ENCODE results near the gene UGT1A8.
A peak's percentile ranks its signal among the peaks of the same experiment; 100 is the strongest.
"Not testable (repeated sequence)": the region's sequence is repeated elsewhere in the genome, so short reads cannot be mapped to it uniquely, and the experiment has no call there.

UGT1A8 gene

DNA sequence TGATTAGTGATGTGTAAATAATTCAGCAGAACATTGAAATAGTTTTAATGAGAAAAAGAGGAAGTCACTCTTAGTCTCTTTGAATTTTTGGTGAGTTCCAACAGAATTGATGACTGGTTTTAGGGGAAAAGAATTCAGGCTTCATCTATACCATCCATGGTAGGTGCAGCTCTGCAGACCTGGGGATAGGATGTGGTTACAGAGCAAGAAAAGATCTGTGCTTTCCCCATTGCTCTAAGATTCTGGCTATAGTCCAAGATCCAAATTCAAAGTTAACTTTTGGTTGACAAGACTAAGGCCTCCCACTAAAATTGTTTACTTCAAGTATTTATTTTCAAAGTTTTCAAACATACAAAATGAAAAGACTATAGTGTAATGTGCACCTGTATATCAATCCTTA is 22.4 kb downstream of the UGT1A8 start:
- DNase-seq (ENCODE audit: low read depth) = no peak

DNA sequence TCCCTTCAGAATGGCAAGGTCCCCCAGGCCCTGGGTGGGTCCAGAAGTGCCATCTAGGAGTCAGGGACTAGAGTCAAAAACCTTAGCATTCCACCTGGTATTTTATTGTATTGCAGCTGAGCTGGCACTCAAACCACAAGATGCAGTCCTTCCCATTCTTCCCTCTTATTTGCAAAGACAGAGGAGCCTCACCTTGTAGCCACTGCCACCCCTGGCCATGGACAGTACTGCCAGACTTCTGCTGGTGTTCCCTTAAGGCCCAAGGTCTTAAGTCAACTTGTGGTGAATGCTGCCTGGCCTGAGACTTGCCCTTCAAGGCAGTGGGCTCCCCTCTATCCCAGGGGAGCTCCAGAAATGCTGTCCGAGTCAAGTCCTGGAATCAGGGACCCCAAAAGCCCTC is 25.7 kb downstream of the UGT1A8 start:
- peak; percentile 12 for DNase-seq (ENCODE audit: low read depth)

DNA sequence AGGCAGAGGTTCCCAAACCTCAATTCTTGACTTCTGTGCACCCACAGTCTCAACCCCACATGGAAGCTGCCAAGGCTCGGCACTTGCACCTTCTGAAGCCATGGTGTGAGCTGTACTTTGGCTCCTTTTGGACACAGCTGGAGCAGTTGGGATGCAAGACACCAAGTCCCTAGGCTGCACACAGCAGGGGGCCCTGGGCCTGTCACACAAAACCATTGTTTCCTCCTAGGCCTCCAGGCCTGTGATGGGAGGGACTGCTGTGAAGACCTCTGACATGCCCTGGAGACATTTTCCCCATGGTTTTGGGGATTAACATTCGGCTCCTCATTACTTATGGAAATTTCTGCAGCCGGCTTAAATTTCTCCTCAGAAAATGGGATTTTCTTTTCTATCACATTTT is 28.6 kb downstream of the UGT1A8 start:
- not testable (repeated sequence) for DNase-seq (ENCODE audit: low read depth)

DNA sequence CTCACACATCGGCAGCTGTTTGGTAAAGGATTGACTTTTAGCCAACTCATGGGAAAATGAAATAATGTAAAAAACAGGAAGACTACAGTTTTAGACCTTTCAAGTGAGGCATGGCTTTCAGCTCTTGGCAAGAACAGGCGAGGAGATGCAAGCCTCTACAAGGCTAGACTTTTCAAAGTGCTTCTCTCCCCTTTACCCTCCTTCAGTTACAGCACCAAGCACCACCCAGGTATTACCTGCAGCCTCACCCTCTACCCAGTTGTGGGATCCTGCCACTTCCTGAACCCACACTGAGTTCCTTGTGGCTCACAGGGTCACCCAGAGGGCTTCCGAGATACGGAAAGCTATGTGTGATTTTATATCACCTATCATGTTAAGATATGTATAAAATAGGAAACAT is 33.5 kb downstream of the UGT1A8 start:
- no peak for DNase-seq (ENCODE audit: low read depth)

DNA sequence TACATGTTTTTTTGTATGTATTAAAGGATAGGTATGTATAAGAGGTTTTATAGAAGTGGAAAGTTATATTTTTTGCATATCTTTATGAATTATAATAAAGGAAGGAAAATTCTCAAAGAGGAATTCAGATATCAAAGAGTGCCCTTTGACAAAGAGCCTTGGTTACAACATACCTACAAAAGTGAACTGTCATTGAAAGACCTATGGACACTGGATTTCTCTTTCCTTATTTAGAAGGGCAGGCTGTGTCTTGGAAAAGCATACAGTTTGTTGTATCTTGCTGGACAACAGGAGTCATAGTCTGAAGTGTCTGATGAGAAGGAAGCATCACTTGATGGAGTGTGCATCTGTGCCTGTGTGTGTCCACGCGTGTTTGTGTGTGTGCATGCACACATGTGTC is 34.0 kb downstream of the UGT1A8 start:
- no peak for DNase-seq (ENCODE audit: low read depth)

DNA sequence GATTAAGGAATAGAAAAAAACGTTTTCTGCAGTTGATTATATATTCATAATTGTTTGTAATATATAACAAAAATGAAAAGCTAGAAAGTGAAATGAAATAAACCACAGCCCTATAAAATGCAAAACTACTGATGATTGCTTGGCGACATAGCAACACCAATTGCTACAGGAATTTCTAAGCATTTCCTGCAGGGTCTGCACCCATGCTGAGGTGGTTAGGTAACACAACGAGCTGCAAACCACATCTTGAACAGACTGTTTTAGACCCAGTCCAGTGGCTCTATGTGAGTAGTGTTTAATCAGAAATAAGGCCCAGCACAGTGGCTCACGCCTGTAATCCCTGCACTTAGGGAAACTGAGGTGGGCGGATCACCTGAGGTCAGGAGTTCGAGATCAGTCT is 37.1 kb downstream of the UGT1A8 start:
- no peak for DNase-seq (ENCODE audit: low read depth)

DNA sequence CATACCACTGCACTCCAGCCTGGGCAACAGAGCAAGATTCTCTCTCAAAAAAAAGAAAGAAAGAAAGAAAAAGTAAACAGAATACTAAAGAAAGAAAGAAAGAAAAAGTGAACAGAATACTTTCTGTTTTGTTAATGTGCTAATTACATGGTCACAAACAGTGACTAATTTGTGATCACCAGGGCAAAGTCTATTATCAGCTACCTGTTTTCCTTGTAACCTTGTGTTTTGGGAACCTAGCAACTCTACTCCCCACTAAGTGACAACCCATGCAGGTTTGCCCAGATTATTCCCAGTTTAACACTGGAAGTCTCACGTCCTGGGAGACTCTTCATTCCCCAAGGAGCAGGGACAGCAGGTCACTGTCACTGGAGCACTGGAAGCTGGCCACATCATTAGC is 37.6 kb downstream of the UGT1A8 start:
- no peak for DNase-seq (ENCODE audit: low read depth)

DNA sequence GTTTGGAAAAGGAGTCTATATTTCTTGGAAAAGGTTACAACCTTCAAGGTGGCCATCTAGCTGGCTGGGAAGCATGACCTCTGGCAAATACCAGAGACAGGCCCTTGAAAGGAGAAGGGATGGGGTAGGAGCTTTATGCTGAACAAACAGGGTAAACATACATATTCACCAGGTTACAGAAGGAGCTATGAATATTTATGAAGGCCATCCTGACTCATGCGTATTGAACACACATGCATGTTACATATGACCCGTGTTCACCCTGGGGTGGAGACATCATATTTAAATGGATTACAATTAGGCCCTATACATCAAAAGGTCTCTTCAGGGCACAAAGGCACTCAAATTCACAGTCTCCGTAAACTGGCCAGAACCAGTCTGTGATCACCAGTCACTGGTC is 38.5 kb downstream of the UGT1A8 start:
- DNase-seq (ENCODE audit: low read depth) = not testable (repeated sequence)

DNA sequence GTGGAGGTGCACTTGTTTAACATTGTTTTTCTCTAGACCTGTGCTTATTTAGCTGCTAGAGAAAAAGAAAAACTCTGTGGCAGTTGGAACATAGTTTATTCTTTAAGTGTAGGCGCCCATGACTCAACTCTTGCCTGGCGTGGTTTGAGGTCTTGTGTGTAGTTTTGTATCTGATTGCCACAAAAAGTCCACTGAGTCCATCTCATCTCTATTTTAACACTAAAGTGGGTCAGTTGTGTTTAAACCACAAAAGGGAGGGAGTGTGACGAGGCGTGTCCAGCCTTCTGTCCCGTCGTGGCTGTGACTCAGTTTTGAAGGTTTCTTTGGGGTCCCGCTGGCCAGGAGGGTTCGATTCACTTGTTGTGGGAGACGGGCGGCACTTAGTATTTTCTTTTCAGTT is 39.0 kb downstream of the UGT1A8 start:
- no peak for DNase-seq (ENCODE audit: low read depth)

DNA sequence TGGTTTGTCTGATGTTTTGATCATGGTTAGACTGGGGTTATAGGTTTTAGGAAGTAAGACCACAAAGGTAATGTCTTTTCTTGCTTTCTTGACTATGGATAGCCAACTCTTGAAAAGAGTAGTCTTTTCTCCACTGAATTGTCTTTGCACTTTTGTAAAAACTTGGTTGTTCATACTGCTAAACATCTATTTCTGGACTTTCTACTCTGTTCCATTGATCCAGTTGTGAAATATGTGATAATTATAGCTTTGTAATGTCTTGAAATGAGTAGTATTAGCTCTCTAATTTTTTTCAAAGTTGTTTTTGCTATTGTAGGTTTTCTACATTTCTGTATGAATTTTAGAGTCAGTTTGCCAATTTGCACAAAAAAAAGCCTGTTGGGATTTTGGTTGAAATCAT is 41.2 kb downstream of the UGT1A8 start:
- no peak for DNase-seq (ENCODE audit: low read depth)

DNA sequence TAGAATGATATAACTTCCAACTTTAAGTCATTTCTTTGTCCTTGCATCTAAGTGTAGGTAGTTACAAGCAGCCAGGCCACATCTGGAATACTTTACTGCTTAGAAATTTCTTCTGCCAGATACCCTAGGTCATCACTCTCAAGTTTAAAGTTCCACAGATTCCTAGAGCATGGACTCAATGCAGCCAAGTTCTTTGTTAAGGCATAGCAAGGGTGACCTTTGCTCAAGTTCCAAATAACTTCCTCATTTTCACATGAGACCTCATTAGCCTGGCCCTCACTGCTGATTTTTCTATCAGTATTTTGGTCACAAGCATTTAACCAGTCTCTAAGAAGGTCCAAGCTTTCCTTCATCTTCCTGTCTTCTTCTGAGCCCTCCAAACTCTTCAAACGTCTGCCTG is 46.5 kb downstream of the UGT1A8 start:
- DNase-seq (ENCODE audit: low read depth) = no peak

DNA sequence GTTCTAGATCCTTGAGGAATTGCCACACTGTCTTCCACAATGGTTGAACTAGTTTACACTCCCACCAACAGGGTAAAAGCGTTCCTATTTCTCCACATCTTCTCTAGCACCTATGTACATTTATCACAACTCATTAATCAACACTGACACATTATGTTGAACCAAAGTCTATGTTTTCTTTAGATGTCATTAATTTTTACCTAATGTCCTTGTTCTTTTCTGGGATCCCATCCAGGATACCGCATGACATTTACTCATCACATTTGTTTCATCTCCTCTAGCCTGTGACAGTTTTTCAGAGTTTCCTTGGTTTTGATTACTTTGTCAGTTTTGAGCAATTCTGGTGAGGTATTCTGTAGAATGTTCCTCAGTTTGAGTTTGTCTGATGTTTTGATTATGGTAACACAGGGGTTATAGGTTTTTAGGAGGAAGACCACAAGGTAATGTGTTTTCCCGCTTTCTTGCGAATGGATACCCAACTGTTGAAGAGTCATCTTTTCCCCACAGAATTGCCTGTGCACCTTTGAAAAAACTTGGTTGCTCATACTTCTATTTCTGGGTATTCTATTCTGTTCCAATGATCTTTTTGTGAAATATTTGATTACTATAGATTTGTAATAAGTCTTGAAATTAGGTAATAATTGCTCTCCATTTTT is 51.3 kb downstream of the UGT1A8 start:
- no peak for DNase-seq (ENCODE audit: low read depth)

DNA sequence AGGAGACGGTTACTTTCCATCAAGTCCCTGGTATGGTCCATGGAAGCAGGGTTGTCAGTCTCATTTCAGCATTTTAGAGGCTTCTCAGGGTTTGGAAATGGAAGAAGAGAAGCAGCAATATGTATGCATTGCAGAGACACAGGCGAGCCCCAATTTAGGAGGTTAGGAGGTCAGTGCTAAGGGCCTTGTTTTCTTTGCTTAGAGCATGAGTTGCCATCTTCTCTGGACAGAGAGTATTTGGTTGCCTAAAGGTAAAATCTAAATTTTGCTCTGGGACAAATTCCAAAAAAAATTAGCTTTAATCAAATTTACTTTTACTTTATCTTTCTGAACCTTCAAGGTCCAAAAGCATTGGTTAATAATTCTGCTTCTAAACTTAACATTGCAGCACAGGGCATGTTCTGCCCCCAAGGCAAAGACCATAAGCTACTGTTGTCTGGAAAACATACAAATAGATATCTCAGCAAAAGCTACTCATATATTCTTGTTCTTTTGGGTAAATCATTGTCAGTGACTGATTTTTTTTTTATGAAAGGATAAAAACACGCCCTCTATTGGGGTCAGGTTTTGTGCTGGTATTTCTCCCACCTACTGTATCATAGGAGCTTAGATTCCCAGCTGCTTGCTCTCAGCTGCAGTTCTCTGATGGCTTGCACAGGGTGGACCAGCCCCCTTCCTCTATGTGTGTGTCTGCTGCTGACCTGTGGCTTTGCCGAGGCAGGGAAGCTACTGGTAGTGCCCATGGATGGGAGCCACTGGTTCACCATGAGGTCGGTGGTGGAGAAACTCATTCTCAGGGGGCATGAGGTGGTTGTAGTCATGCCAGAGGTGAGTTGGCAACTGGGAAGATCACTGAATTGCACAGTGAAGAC is 54.1 kb downstream of the UGT1A8 start, which contains the start of gene UGT1A9:
UGT1A9 (plus strand) TSS at position 609 of the 872 bp plus-strand sequence; CDS start at position 646, 37 bp downstream.
- no peak for DNase-seq (ENCODE audit: low read depth)

DNA sequence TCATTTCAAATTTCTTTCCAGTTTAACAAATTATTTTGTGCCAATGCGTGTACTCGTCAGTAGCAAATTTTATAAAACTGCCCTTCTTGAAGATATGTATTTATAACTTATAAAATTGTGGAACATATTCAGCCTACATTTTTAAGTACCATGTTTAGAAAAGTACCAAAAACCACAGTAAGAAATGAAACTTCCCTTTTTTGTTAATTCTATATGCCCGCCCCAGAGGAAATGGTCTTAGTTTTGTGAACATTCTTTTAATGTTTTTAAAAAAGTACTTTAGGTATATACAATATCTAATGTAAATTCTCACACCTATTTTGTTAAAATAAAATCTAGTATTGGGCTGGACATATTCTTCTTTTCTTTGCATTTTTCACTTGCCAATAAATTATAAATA is 55.5 kb downstream of the UGT1A8 start:
- no peak for DNase-seq (ENCODE audit: low read depth)

DNA sequence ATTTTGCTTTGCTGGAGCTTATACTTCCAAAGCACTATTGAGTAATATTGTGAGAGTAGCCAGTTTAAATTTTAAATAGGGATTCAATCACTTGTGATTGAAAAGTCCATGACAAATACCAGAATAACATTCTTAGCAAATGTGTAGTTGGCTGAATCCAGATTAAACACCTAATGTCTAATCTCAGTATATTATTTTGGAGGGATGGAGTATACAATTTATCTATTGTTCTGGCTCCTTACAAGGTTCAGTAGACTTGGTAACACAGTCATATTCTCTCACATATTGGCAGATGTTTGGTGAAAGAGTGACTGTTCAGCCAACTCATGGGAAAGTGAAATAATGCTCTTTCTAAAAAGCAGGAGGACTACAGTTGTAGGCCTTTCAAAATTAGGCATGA is 56.5 kb downstream of the UGT1A8 start:
- DNase-seq (ENCODE audit: low read depth) = no peak

DNA sequence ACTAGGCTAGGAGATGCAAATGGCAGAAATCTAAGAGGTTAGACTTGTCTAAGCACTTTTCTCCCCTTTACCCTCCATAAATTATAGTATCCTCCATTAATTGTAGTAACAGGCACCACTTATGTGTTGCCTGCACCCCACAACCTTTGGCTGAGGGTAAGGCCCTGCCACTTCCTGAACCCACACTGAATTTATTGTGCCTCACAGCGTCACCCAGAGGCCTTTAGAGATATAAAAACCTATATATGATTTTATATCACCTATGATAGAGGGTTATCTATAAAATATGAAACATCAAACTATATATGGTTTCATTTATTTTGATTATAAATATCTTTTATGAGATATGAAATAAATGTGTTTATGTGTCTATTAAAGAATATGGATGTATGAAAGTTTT is 56.9 kb downstream of the UGT1A8 start:
- no peak for DNase-seq (ENCODE audit: low read depth)

DNA sequence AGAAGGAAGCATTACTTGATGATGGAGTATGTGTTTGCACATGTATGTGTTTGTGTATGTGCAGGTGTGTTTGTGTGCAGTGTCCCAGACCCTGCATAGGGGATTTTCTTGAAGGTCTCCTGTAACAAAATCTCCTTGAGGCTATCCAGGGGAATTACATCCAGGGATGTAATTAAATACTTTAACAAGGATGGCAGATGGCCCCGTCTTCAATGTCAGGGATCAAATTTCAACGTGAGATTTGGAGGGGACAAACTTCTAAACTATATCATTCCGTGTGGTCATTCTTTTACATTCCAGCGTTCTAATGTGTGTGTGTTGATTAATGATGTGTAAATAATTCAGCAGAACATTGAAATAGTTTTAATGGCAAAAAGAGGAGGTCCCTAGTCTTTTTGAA is 57.6 kb downstream of the UGT1A8 start:
- DNase-seq (ENCODE audit: low read depth) = no peak

DNA sequence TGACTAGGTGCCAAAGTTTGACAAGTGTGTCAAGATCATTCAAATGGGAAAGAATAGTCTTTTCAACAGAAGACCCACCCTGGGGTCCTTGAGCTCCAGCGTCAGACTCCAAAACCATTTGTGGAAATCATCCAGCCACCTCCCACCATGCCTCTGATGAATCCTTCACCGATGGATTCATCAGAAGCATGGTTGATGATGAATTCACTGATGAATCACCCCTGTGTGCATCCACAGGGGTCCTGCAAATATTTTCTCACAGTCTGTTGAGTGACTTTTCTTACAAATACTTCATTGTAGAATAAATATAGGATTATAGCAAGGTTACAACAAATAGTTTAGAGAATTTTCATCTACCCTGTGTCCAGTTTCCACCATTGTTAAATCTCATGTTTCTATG is 58.6 kb downstream of the UGT1A8 start:
- DNase-seq (ENCODE audit: low read depth) = no peak

DNA sequence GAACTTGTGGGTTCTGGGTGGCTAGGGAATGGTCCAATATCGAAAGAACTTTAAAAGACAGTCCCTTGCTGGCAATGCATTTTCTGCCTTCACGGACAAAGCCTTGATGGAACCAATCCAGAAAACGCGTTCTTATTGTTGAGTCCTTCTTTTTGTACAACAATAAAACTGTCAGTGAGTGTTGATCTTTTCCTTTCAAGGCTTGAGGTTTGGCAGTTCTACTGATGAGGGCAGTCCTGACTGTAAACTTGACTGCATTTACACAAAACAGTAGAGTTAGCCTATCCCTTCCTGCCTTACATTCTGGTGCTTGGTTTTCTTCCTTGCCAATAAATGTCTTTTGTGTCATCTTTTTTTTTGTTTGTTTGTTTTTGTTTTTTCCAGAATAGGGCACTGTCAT is 61.8 kb downstream of the UGT1A8 start:
- no peak for DNase-seq (ENCODE audit: low read depth)

DNA sequence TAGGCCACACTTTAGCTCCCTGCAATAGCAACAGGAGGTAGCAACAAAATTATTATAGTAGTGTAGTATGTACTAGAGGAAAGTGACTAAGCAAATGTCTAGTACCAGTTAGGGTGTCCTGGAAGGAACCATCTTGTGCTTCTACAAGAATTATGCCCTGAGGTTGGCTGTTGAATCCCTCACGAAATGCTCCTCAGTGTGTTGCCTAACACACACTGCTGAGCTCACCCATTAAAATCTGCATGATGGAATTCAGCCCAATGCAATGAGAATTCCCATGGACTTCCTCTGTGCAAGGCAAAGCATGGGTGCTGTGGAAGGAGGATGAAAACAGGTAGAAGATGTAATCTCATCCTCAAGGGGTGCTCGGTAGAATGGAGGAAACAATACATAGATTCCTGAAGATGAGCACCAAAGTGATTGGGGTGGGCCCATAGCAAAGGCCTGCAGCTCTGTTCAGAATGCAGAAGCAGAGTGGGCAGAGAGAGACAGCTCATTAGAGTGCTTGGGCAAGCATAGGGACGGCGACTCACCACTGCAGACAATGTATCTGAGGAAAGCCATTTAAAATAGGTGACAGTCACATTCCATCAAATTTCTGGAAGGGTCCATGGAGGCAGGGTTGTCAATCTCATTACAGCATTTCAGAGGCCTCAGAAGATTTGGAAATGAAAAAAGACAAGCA is 63.1 kb downstream of the UGT1A8 start:
- DNase-seq (ENCODE audit: low read depth) = no peak

DNA sequence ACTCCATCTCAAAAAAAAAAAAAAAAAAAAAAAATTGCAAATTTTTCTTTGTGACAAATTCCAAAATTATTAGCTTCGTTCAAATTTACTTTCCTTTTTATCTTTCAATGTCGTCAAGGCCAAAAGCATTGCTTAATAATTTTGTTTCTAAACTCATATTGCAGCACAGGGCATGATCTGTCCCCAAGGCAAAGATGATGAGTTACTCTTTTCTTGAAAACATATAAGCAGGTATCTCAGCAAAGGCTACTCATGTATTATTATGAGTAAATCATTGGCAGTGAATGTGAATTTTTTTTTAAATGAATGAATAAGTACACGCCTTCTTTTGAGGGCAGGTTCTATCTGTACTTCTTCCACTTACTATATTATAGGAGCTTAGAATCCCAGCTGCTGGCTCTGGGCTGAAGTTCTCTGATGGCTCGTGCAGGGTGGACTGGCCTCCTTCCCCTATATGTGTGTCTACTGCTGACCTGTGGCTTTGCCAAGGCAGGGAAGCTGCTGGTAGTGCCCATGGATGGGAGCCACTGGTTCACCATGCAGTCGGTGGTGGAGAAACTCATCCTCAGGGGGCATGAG is 64.2 kb downstream of the UGT1A8 start, which contains the start of gene UGT1A7:
UGT1A7 (plus strand) TSS at position 381 of the 579 bp plus-strand sequence; CDS start at position 418, 37 bp downstream.
- no peak for DNase-seq (ENCODE audit: low read depth)

DNA sequence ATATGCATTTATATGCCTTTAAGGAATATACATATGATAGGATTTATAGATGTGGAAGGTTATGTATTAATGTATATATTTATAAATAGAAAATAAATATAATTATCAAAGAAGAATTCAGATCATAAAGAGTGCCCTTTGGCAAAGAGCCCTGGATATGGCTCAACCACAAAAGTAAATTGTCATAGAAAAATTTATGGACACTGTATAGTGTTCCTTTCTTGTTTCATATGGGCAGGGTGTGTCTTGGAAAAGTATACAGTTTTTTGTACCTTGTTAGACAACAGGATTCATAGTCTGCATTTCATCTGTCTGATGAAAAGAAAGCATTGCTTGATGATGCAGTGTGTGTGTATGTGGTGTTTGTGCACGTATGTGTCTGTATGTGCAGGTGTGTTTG is 67.2 kb downstream of the UGT1A8 start:
- no peak for DNase-seq (ENCODE audit: low read depth)

DNA sequence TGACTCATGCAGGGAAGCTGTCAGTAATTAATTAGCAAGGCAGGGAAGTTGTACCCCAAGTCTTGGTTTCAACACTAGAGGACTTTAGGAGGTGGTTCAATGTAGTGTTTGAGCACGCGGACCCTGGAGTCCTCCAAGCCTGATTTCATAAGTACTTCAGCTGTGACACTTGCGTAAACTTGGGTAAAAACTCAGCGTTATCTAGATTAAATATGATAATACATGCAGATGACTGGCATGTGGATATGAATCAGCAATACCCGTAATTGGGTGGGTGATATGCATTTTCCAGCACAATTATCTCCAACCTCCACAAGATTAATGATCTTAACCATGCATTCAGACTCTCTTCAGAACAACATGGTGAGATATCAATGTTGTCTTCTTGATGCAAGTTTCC is 69.5 kb downstream of the UGT1A8 start:
- DNase-seq (ENCODE audit: low read depth) = no peak

Measured in amniotic epithelial cell (primary cell).